OCI-LY3 (cell line): ENCODE results near the gene ATP8A2.

Source experiments
- CTCF ChIP-seq: fragments of 200-600, 300-600 bp; sonication (generic); IDR thresholded peaks from 2 replicates; pipeline ENCODE4 v1.5.1; 2014; ENCODE audit warnings: antibody characterized with exemption, low read length, low read depth
- EZH2phosphoT487 ChIP-seq: fragments of 200-600 bp; shearing (Covaris generic); IDR thresholded peaks from 2 replicates; pipeline ENCODE4 v1.6.1; 2018; ENCODE audit warnings: antibody characterized with exemption, mixed run types, low read depth

GRCh38 chr13:26024558-26024957, 652.8 kb downstream of the ATP8A2 start:
- no peak for TF ChIP-seq CTCF
- no peak for TF ChIP-seq EZH2phosphoT487
